GM10266 (cell line): Measurements from ENCODE around the gene CARD11.

Experiments used
- DNase-seq: peaks from one replicate; pipeline ENCODE4 v3.0.0; 2012; ENCODE audit errors: extremely low spot score
- TF ChIP-seq, protein P1 (sequence below): IDR thresholded peaks from 2 replicates; pipeline ENCODE4 v1.5.1; 2012; ENCODE audit warnings: mild to moderate bottlenecking, low read depth; ENCODE audit not compliant: control insufficient read depth, insufficient read depth; ENCODE audit errors: missing control alignments

The CARD11 gene

DNA sequence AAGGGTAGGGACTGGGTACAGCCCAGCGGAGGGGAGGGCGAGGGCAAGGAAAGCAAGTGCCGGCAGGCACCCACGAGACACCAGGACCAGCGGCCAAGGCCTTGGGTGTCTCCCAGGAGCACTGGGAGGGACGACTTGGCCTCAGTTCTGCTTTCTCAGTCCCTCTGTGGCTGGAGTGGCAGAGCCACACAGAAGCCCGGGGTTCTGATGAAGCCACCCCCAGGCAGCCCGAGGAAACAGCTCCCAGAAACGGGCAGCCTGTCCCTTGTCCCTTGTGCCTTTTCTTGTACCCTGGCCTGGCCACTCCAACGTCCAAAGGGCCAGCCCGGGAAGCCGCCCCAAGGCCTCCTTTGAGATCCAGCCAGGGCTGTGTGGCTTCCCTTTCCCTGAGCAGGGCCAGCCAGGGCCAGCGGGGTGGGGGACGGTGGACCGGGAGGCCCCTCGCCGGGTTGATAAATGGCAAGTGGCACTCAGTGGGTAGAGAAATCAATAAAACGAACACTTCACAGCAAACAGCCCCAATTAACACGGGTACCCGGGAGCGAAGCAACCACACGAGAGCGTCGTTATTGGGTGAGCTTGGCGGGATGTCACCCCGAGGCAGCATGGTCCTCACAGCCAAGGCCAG is 129.8 kb downstream of the CARD11 start:
- DNase-seq = no peak
- TF ChIP-seq, protein P1, sequence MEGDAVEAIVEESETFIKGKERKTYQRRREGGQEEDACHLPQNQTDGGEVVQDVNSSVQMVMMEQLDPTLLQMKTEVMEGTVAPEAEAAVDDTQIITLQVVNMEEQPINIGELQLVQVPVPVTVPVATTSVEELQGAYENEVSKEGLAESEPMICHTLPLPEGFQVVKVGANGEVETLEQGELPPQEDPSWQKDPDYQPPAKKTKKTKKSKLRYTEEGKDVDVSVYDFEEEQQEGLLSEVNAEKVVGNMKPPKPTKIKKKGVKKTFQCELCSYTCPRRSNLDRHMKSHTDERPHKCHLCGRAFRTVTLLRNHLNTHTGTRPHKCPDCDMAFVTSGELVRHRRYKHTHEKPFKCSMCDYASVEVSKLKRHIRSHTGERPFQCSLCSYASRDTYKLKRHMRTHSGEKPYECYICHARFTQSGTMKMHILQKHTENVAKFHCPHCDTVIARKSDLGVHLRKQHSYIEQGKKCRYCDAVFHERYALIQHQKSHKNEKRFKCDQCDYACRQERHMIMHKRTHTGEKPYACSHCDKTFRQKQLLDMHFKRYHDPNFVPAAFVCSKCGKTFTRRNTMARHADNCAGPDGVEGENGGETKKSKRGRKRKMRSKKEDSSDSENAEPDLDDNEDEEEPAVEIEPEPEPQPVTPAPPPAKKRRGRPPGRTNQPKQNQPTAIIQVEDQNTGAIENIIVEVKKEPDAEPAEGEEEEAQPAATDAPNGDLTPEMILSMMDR = no peak

DNA sequence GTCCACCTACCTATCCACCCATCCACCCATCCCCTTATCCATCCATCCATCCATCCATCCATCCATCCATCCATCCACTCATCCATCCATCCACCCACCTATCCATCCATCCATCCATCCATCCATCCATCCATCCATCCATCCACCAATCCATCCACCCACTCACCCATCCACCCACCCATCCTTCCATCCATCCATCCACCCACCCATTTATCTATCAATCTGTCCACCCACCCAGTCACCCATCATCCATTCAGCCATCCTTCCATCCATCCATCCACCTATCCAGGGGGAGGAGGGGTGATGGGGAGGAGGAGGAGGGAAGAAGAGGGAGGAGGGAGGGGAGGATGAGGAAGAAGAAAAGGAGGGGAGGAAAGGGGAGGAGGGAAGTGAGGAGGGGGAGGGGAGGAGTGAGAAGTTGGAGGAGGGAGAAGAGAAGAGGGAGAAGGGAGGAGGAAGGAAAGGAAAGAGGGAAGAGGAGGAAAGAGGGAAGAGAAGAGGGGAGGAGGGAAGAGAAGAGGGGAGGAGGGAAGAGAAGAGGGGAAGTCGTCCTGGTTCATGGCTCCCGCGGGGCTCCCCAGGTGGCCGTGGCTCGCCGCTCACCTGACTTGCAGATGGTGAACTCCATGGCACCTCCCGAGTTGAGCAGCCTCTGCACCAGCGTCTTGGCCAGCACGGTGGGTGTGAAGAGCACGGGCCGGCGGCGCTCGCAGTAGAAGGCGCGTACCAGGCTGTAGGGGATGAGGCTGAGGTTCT is 130.8 kb downstream of the CARD11 start:
- TF ChIP-seq, protein P1 = no peak
- no peak for DNase-seq

GRCh38 chr7:2911466-2911865 is 132.2 kb downstream of the CARD11 start:
- DNase-seq = no peak
- TF ChIP-seq, protein P1 = no peak

DNA sequence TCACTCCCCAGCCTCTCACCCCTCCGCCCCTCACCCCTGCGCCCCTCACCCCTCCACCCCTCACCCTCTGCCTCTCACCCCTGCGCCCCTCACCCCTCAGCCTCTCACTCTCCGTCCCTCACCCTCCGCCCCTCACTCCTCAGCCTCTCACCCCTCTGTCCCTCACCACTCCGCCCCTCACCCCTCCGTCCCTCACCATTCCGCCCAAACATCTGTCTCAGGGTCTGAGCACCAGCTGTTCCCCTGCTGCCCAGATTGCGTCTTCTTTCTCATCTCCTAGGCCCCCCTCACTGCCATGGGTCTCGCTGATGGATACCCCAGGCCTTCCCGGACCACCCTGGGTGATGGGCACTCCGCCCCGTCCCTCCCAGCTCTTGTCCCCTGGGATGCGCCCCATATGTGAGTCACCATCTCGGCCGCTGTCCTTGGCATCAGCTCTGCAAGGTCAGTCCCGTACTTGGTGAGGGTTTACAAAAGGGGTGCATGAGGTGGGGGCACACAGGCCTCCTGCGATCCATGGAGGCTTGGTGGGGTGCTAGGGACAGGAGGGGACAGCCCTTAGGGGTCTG is 134.1 kb downstream of the CARD11 start:
- TF ChIP-seq, protein P1 = no peak
- no peak for DNase-seq

- DNase-seq = no peak
- TF ChIP-seq, protein P1 = no peak
Measured at GRCh38 chr7:2909043-2909442, 134.6 kb downstream of the CARD11 start.

- TF ChIP-seq, protein P1 = no peak
- no peak for DNase-seq
Measured at GRCh38 chr7:2908103-2908683, 135.5 kb downstream of the CARD11 start.

- TF ChIP-seq, protein P1 = no peak
- DNase-seq = no peak
Measured at GRCh38 chr7:2906197-2906931, 137.3 kb downstream of the CARD11 start.
